ENCODE measurements around the gene TMCO4. TPM values are rescaled to one million over a fixed set of nuclear protein-coding genes. Genes with fewer than 3 reads are reported as not detected.
"Not testable (repeated sequence)": the region's sequence is repeated elsewhere in the genome, so short reads cannot be mapped to it uniquely, and the experiment has no call there.

TMCO4 gene
- total RNA-seq, 2 experiments from 2014 or later, result 16.3 to 16.9 TPM

DNA sequence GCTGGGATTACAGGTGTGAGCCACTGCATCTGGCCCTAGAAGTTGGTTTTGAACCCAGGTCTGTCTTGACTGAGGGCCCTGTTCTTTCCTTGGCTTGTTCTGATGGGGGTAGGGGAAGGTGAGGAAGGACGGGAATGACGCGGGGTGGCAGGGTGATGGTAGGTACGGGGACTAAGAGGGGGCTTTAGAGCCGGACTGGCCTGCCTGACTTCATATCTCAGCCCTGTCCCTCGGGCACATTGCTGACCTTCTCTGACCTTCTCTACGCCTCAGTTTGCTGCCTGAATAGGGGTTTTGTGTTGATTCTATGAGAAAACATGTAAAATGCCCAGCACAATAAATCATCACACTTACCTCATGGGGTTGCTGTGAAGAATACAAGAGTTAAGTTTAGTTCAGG is 8.6 kb upstream of the TMCO4 start:
- POLR2A ChIA-PET, result no interaction called here
- H3K4me1 Mint-ChIP-seq, result no peaks in the 10 kb centered on the region
- no peak overlapping the region for H3K4me3 Mint-ChIP-seq
- CTCF ChIA-PET, result no interaction called here
- no peaks in the 10 kb centered on the region for H3K36me3 Mint-ChIP-seq (ENCODE audit: low read depth)
- no peak overlapping the region for H3K27ac Mint-ChIP-seq
- no peaks in the 10 kb centered on the region for H3K9me3 Mint-ChIP-seq
- no peak for DNase-seq
- H3K27me3 Mint-ChIP-seq, result peaks cover 3% of the 10 kb centered on the region

DNA sequence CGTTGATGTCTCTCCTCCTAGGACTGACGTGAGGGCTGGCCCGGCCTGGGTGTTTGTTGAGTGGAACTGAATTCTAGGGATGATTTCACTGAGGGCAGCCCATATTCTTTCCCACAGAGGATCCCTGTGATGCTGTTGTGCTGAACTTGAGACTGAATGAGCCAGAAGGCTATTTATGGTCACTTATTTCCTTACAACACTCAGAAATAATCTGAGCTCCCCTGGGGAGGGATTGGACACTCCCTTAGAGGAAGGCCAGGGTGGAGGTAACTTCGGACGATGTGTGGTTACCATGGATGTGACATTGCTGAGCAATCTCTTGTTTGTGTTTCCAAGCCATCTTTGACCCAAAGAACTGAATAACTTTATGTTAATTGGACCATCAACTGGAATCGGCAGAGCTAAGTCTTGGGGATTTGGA is 5.1 kb upstream of the TMCO4 start:
- no peak for DNase-seq
- H3K27me3 Mint-ChIP-seq, result peaks cover 4% of the 10 kb centered on the region
- ChIA-PET CTCF (interaction anchor here (0.8 to 1.3 kb wide), 3 partner anchors 9 to 143 kb away, joined by 3 read pairs; no protein-coding TSS in a partner anchor), POLR2A (no interaction called here)
- H3K36me3 Mint-ChIP-seq (ENCODE audit: low read depth), result no peaks in the 10 kb centered on the region
- H3K4me3 Mint-ChIP-seq, result no peak overlapping the region
- no peak overlapping the region for H3K27ac Mint-ChIP-seq
- no peaks in the 10 kb centered on the region for H3K9me3 Mint-ChIP-seq
- peaks cover 15% of the 10 kb centered on the region for H3K4me1 Mint-ChIP-seq

GRCh38 chr1:19802269-19802668 is 2.6 kb upstream of the TMCO4 start:
- DNase-seq, result no peak
- H3K27ac Mint-ChIP-seq, result no peak overlapping the region
- peaks cover 4% of the 10 kb centered on the region for H3K27me3 Mint-ChIP-seq
- peaks cover 6% of the 10 kb centered on the region for H3K36me3 Mint-ChIP-seq (ENCODE audit: low read depth)
- no peak overlapping the region for H3K4me3 Mint-ChIP-seq
- no peaks in the 10 kb centered on the region for H3K9me3 Mint-ChIP-seq
- CTCF ChIA-PET, result no interaction called here
- POLR2A ChIA-PET, result no interaction called here
- H3K4me1 Mint-ChIP-seq, result peaks cover 32% of the 10 kb centered on the region

DNA sequence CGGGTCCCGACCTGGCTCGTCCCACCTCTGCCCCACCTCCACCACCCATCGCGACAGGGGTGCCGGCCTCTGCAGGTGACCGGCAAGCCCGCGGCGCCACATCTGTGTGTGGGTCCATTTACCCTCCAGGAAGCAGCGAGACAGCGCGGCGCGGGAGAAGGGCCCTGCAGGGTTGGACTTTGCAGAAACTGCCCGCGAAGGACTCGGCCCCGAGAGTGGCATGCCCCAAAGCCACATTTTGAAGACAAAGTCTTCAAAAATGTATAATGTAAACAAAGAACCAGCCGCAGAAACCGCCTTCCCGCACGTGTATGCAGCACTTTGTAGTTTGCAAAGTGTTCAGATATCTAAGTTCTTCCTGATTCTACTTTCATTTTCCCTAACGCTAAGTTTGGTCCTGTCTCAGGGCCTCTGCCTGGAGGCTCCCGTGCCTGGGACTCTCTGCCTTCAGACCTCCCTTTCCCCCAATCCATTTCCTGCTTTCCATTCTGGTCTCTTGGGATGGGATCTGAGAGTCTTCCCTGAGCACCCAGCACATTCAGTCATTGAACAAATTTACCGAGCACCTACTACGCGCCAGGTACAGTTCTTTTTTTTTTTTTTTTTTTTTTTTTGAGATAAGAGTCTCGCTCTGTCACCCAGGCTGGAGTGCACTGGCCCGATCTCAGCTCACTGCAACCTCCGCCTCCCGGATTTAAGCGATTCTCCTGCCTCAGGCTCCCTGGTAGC is 524 bp upstream of the TMCO4 start:
- peak; percentile 60 for DNase-seq
- H3K27ac Mint-ChIP-seq, result peak overlapping the region; percentile 85
- POLR2A ChIA-PET, result no interaction called here
- H3K27me3 Mint-ChIP-seq, result peaks cover 4% of the 10 kb centered on the region
- peaks cover 37% of the 10 kb centered on the region for H3K4me1 Mint-ChIP-seq
- H3K4me3 Mint-ChIP-seq, result peak overlapping the region; percentile 80
- H3K36me3 Mint-ChIP-seq (ENCODE audit: low read depth), result peaks cover 12% of the 10 kb centered on the region
- CTCF ChIA-PET, result interaction anchor here (1.0 kb wide), 1 partner anchor 85 kb away, joined by 4 read pairs; no protein-coding TSS in a partner anchor
- no peaks in the 10 kb centered on the region for H3K9me3 Mint-ChIP-seq

DNA sequence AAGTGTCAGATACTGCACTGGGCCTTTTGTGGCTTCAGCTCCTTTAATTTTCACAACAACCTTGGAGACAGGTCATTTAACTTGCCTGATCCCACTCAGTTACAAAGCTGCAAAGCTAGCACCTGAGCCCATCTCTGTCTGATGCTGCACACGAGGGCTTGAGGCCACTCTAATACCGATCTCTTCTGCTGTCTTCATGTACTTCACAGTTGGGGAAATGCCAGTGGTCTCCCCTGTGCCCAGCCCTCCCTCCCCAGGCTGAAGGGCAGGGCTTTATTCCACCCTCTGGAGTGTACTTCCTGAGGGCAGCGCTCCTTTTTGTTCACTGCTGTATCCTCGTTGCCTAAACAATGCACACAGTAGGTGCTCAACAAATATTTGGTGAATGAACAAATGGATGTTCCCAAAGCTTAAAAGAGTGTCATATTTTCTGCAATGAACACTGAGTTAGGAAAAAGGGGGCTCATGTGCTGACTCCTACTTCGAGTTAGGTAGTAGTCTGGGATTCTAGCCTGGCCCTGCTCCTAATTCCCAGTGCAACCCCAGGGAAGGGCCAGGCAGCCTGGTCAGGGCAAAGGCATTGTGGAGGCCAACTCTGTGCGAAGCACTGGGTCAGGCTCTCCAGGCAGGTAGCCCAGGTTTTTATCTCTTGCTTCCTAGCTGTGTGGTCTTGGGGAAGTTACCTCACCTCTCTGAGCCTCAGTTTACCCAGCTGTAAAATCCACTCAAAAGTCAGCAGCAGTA is 1.1 kb downstream of the TMCO4 start:
- Mint-ChIP-seq H3K9me3 (no peaks in the 10 kb centered on the region), H3K27me3 (peaks cover 4% of the 10 kb centered on the region)
- CTCF ChIA-PET, result interaction anchor here (0.6 to 0.9 kb wide), 2 partner anchors 136 to 398 kb away, joined by 3 read pairs; no protein-coding TSS in a partner anchor

DNA sequence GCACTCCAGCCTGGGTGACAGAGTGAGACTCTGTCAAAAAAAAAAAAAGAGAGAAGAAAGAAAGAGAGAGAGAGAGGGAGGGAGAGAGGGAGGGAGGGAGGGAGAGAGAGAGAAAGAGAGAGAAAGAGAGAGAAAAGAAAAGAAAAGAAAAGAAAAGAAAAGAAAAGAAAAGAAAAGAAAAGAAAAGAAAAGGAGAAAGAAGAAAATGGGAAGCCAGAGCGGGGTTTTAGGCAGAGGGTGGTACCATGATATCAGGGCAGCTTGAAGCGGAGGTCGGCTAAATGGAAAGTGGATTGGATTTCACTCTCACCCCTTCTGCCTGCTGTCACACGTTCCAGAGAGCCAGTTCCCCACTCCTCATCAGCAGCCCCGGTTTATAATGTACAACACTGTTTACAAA is 1.9 kb downstream of the TMCO4 start:
- Mint-ChIP-seq H3K36me3 (ENCODE audit: low read depth) (peaks cover 22% of the 10 kb centered on the region), H3K27me3 (peaks cover 4% of the 10 kb centered on the region), H3K27ac (no peak overlapping the region), H3K9me3 (no peaks in the 10 kb centered on the region), H3K4me1 (peaks cover 52% of the 10 kb centered on the region), H3K4me3 (peak overlapping the region; percentile 2)
- DNase-seq, result no peak
- POLR2A ChIA-PET, result no interaction called here
- CTCF ChIA-PET, result no interaction called here

More for the DNA sequence above, 1.1 kb downstream of the TMCO4 start:
- H3K4me1 Mint-ChIP-seq, result peaks cover 49% of the 10 kb centered on the region
- peak overlapping the region; percentile 64 for H3K27ac Mint-ChIP-seq
- peaks cover 18% of the 10 kb centered on the region for H3K36me3 Mint-ChIP-seq (ENCODE audit: low read depth)
- peak overlapping the region; percentile 71 for H3K4me3 Mint-ChIP-seq
- POLR2A ChIA-PET, result interaction anchor here (0.7 to 0.9 kb wide), 2 partner anchors 8 to 83 kb away, joined by 3 read pairs; partner anchors contain the start of gene OTUD3
- DNase-seq, result no peak

DNA sequence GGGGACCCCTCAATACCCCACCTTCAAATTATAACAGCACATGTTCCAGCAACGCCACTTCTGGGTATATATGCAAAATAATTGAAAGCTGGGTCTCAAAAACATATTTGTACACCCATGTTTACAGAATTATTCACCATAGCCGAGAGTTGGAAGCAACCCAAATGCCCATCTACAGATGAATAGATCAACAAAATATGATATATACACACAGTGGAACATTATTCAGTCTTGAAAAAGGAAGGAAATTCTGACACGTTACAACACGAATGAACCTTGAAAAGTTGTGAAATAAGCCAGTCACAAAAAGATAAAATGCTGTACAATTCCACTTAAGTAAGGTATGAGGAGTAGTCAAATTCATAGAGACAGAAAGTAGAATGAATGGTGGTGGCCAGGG is 5.1 kb downstream of the TMCO4 start:
- ChIA-PET CTCF (no interaction called here), POLR2A (no interaction called here)
- Mint-ChIP-seq H3K27ac (no peak overlapping the region), H3K4me1 (peaks cover 48% of the 10 kb centered on the region), H3K9me3 (no peaks in the 10 kb centered on the region), H3K27me3 (no peaks in the 10 kb centered on the region), H3K4me3 (no peak overlapping the region), H3K36me3 (ENCODE audit: low read depth) (peaks cover 45% of the 10 kb centered on the region)
- no peak for DNase-seq

GRCh38 chr1:19793360-19794046 is 6.2 kb downstream of the TMCO4 start:
- Mint-ChIP-seq H3K27me3 (no peaks in the 10 kb centered on the region), H3K4me1 (peaks cover 38% of the 10 kb centered on the region), H3K9me3 (no peaks in the 10 kb centered on the region), H3K4me3 (no peak overlapping the region), H3K27ac (no peak overlapping the region), H3K36me3 (ENCODE audit: low read depth) (peaks cover 45% of the 10 kb centered on the region)
- CTCF ChIA-PET, result no interaction called here
- POLR2A ChIA-PET, result interaction anchor here (0.5 kb wide), 1 partner anchor 891 kb away, joined by 3 read pairs; no protein-coding TSS in a partner anchor
- DNase-seq, result no peak

DNA sequence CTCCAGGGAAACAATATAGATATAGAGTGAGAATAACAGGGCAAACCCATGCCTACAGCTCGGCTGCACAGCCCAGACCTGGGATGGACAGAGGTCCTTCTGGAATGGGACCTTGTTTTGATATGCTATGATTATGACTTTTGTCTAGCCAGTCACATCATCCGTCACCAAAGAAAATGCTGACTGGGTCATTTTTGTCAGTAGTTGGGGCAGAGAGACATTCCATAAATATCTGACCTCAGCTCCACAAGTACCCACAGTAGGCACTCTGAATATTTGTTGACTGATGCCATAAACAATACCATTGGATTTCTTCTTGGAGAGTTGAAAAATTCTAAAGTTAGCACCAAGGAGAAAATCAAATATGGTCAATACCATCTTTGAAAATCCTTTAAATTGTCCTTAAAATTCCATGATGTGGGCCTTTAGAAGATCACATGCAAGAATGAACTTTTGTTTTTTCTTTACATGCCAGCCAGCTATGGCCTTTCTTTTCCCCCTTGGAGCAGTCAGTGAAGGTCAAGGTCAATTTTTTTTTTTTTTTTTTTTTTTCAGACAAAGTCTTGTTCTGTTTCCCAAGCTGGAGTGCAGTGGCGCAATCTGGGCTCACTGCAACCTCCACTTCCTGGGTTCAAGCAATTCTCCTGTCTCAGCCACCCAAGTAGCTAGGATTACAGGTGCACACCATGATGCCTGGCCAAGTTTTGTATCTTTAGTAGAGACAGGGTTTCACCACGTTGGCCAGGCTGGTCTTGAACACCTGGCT is 7.3 kb downstream of the TMCO4 start:
- CTCF ChIA-PET, result no interaction called here

GRCh38 chr1:19790061-19790975 is 9.4 kb downstream of the TMCO4 start:
- H3K27me3 Mint-ChIP-seq, H3K4me3 Mint-ChIP-seq, H3K9me3 Mint-ChIP-seq, CTCF ChIA-PET, DNase-seq, H3K27ac Mint-ChIP-seq: not testable (repeated sequence)
- Mint-ChIP-seq H3K36me3 (ENCODE audit: low read depth) (peaks cover 40% of the 10 kb centered on the region), H3K4me1 (peaks cover 29% of the 10 kb centered on the region)
- POLR2A ChIA-PET, result interaction anchor here (1.2 to 1.7 kb wide), 2 partner anchors 9 to 93 kb away, joined by 3 read pairs; no protein-coding TSS in a partner anchor

More for the DNA sequence above, 7.3 kb downstream of the TMCO4 start:
- Mint-ChIP-seq H3K36me3 (ENCODE audit: low read depth) (peaks cover 40% of the 10 kb centered on the region), H3K27ac (no peak overlapping the region), H3K27me3 (no peaks in the 10 kb centered on the region), H3K4me3 (no peak overlapping the region), H3K4me1 (peaks cover 31% of the 10 kb centered on the region), H3K9me3 (no peaks in the 10 kb centered on the region)
- POLR2A ChIA-PET, result no interaction called here
- DNase-seq, result no peak

DNA sequence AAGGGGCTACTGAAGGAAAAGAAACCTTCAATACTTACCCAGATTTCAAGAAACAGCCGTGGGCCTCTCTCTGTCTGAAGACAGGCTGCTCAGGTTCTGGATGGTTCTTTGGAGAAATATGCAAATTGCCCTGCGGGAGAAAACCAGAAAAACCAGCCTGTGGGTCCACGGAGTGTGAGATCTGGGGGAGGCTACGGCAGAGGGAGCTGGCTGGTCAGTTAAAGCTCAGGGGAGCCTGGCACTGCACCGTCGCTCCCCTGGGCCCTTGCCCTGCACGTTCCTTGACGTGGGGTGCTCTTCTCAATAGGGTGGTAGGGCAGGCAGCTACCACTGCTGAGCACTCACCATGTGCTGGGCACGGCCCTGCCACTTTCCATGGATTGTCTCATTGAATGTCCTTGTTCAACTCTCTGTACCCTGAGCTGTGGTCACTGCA is 12.7 kb downstream of the TMCO4 start:
- CTCF ChIA-PET, result no interaction called here
- Mint-ChIP-seq H3K27ac (no peak overlapping the region), H3K36me3 (ENCODE audit: low read depth) (peaks cover 37% of the 10 kb centered on the region), H3K27me3 (no peaks in the 10 kb centered on the region), H3K9me3 (no peaks in the 10 kb centered on the region), H3K4me1 (peaks cover 12% of the 10 kb centered on the region), H3K4me3 (no peak overlapping the region)
- POLR2A ChIA-PET, result no interaction called here
- no peak for DNase-seq

DNA sequence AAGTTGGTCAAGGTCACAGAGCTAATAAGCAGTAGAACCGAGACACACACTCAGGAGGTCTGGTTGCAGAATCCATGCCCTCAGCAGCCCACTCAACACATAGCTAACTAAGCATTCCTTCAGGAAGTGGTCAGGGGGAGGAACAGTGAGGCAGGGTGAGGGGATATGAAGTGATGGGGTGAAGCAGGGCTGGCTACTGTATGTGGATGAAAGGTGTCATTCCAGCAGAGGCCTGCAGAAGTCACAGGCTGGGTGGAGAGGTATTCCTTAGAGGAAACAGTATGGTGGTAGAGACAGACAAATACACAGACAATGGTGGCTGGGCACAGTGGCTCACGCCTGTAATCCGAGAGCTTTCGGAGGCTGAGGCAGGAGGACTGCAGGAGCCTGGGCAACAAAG is 14.1 kb downstream of the TMCO4 start:
- H3K27ac Mint-ChIP-seq, result no peak overlapping the region

More for the DNA sequence above, 14.1 kb downstream of the TMCO4 start:
- H3K4me3 Mint-ChIP-seq, result no peak overlapping the region
- ChIA-PET POLR2A (no interaction called here), CTCF (no interaction called here)
- peaks cover 10% of the 10 kb centered on the region for H3K4me1 Mint-ChIP-seq
- no peaks in the 10 kb centered on the region for H3K9me3 Mint-ChIP-seq
- H3K27me3 Mint-ChIP-seq, result no peaks in the 10 kb centered on the region
- DNase-seq, result no peak
- peaks cover 30% of the 10 kb centered on the region for H3K36me3 Mint-ChIP-seq (ENCODE audit: low read depth)

Data from activated CD4-positive, alpha-beta memory T cell treated with anti-CD3 and anti-CD28 coated beads, Interleukin-2, amount 10 ng/mL, durations not matched to agents 7 days and 5 days (primary cell).